Fibroblast of peridontal ligament (primary cell): ENCODE data around the gene PTPRN.

ENCODE experiments used
- DNase-seq: peaks from one replicate; pipeline ENCODE4 v3.0.0-alpha.2; 2010; ENCODE audit errors: extremely low read depth

PTPRN gene

DNA sequence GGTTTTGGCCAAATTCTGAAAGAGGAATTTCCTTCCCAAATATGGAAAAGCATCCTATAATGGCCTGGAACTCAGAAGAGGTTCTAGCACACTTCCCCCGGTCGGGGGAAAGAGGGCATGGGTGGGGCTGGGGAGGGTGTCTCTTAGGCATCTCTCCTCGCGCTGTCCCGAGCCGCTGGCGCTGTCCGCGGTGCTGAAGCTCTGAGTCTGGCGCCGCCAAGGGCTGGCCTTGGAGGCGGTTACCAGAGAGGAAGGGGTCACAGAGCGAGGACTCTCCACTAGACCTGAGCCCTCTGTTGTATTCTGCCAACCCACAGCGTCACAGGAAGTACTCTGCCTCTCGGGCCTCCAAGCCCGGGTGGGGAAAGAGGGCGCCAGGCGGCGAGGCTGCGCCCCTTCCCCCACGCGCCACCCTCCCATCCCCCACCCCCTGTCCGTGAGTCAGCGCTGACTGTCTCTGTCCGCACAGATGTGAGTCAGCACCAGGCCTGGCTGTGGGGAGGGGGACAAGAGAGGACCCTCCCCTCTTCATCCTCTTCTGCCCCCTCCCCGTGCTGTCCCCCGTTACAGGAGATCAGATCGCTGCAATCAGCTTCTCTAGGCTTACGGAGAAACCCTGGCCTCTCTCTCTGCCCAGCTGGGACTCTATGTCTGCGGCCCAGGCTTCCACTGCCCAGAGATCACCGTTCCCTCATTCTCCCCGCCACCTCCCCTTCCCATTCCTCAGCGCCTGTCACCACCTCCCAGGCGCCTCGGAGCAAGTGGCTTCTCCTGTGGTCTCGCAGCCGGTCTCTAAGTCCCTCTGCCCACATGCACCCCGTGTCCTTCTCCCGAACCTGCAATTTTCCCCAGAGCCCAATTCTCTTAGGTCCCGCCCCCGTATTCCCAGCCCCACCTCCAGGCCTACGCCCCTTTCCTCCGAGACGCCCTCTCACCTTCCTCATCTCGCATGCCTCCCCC is 779 bp downstream of the PTPRN start:
- peak; percentile 54 for DNase-seq

DNA sequence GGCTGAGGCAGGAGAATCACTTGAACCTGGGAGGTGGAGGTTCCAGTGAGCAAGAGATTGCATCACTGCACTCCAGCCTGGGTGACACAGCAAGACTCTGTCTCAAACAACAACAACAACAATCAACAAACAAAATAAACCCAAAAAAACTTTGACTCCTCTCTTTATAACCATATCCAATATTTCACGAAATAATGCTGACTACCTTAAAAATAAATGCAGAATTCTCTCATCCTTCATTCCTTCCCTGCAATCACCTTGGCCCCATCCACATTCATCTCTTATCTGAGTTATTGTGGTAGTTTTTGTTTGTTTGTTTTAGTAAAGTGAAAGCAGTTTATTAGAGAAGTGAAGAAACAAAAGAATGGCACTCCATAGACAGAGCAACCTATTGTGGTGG is 3.2 kb downstream of the PTPRN start:
- no peak for DNase-seq

DNA sequence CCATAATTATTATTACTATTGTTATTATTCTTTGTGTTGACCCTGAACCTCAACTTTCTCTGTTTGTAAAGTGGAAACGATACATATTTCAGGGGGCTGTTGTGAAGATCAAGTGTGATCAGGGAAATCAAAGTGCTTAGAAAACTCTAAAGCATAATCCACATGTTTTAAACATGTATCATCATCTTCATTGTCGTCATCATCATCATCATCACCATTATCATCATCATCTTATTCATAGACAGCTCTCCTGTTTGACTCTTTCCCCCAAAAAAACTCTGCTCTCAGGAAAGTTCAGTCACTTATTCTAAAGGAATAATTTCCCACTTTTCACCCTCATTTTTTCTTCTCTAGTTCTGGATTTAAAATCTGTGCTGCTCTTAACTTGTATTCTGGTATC is 5.0 kb downstream of the PTPRN start:
- DNase-seq: no peak

DNA sequence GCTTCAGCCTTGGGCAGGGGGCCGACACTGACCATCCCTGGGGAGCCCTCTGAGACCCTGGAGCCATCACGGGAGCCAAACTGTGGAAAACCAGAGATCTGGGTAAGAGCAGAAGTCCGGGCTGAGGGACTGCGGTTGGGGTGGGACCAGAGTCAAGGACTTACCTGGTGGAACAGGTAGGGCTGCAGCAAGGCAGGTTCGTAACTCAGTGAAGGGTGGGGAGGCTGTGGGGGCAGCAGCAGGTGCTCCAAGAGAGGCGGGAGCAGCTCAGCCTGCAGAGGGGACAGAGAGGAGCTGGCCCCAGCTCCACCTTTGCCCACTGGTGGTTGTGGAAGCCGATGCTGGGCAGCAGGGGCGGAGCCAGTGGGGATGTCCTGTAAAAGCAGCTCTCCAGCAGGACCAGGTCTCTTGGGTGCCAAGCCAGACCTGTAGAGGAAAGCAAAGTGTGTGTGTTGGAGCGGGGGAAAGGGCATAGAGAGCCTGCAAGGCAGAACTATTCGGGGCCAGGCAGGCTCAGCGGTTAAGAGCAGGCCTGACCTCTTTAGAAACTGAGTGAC is 6.7 kb downstream of the PTPRN start:
- no peak for DNase-seq

DNA sequence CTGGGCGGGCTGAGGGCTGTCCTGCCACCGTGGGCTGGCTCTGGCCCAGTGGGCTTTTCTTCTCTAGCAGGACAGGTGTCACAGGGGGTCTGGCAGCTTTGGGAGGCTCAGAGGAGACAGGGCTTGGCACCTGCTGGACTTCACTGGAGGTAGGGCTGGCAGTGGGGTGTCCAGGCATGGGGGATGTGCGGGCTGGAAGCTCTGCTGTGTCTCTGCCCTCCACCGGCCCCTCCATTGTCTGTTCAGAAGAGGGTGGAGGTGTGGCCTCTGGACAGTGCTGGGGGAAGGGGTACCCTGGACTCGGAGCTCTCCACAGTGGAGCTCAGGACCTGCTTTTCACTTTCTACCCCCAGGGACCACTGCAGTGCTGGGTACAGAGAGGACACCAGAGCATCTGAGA is 9.2 kb downstream of the PTPRN start:
- no peak for DNase-seq

- no peak for DNase-seq
These were observed 9.8 kb downstream of the PTPRN start for GRCh38 chr2:219299372-219299760.

- peak; percentile 78 for DNase-seq
These were observed 10.3 kb downstream of the PTPRN start for GRCh38 chr2:219298759-219299371.

DNA sequence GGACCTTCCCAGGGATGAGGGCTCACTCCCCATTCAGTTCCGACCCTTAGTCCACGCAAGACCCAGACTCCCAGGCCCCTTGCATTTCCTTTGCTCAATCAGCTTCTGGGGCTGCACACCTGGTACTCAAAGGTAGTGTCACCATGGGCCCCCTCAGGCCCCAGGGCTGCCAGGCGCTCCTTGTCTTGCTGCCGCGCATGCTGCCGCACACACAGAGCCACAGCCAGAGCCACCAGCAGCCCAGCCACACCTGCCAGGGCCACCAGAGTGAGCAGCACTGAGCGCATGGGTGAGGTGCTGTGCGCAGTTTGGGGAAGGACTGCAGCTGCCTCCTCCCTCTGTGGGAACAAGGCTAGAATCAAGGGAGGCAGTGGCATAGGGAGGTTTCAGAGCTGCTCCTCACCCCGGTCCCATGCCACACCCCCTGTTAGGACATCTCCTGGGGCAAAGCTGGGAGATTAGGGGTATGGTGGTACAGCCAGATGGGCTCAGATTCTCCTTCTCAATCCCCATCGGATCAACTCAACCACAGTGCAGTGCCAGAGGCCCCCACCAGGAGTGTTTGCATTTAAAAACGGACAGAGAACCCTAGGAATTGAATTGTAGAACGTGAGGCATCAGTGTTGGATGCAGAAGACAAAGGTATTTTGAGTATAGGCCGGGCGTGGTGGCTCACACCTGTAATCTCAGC is 11.3 kb downstream of the PTPRN start:
- DNase-seq: no peak

- DNase-seq: no peak
These were observed 12.4 kb downstream of the PTPRN start for GRCh38 chr2:219296631-219297391.

GRCh38 chr2:219296142-219296541 is 13.1 kb downstream of the PTPRN start:
- no peak for DNase-seq

- DNase-seq: peak; percentile 69
These were observed 14.5 kb downstream of the PTPRN start for GRCh38 chr2:219294356-219295351.

DNA sequence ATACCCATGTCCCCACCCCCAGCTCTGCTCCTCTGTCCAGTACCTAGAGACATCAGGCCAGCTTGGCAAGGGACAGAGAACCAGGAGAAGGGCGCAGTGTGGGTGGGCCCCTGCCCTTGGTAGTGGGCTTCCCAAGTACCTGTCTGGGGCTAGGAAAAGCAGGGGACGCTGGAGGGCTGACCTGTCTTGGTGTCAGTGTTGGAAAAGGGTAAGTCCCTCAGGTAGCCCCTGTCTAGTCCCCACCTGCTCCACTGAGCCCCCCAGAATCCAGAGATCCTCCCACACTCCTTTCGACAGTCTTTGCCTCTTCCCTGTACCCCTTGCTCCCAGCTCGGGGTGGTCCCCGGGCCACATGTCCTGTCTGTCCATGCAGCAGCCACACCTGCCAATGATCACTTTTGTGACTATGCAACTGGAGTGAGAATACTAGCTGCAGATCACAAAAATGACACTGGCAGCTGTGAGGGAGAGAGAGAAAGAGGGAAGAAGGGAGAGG is 15.4 kb downstream of the PTPRN start:
- DNase-seq: no peak

DNA sequence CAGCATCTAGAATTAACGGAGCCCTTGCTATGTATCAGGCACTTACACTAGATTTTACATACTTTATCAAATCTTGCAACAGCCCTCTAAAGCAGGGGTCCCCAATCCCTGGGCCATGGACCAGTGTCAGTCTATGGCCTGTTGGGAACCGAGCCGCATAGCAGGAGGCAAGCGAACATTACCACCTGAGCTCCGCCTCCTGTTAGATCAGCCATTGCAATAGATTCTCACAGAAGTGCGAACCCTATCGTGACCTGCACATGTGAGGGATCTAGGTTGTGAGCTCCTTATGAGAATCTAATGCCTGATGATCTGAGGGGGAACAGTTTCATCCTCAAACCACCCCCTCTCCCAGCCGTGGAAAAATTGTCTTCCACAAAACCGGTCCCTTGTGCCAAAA is 16.6 kb downstream of the PTPRN start:
- DNase-seq: no peak

DNA sequence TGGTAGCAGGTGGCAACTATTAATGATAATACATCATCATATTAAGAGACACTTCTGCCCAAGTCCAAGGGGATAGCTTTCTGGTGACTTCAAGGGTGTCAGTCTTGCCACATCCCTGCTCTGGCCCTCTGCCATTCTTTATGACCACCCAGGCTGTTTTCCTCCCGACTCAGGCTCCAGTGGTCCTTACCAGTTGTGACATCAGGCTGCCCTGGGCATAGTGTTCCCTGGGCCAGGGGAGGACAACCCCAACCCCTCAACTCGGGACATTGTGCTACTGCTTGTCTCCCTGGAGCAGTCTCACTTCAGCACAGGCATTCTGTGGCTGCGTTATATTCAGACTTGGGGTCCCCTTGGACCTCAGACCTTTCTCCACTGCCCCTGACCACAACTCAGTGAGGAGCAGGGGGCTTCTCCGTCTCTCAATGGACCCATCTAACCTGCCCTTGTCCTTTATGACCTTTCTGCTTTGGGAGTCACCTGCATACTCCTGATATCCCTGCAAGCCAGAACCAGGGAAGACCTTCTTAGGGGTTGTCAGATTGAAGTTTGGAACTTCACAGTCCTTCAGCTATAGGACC is 17.2 kb downstream of the PTPRN start:
- no peak for DNase-seq

DNA sequence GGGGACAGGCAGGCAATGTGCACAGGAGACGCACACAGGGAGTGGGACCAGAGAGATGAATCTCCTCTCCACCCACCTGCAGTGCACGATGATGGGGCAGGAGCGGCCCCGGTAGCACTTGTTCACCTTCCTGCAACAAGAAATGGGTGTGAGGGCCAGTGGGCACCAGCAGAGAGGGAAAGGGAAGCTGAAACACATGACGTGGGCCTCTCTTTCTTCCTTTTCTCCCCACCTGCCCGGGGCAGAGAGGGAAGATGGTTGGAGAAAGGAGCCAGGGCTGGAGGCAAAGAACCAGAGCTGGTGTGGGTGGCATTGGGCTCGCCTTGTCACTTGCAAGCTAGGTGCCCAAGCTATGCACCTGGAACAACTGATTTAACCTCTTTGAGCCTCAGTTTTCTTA is 17.8 kb downstream of the PTPRN start:
- no peak for DNase-seq

DNA sequence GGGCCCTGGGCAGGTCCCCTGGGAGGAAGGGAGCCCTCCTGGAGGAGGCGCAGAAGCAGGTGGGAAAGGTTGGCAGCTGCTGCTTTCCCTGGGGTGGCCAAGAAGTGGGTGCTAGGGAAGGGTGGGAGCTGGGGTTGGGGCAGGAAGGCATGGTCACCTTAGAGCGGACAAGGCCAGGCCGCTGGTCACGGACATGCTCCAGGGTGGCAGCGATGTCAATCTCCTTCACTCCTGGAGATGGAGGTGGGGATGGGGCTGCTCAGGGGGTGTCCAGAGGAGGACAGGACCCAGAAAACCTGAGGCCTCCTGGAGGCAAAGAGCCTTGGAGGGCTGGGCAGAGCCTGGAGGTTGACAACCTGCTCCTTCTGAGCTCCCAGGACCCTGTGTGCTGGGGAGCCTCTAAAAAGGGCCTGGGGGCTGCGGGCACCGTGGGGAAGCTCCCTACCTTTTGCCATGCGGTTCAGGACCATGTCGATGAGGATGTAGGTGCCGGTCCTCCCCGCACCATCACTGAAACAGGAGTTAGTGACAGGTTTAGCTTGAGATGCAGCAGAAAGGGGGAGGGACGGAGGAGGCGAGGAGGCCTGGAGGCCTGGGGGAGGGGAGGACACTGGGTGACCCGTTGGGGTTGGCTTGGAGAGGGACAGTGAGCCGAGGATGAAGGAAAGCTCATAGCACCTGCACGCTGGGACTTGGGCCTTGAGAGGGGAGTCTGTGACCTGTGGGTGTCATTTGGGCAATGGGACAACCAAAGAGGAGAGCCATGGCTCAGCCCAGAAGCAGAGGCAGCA is 18.6 kb downstream of the PTPRN start:
- no peak for DNase-seq

DNA sequence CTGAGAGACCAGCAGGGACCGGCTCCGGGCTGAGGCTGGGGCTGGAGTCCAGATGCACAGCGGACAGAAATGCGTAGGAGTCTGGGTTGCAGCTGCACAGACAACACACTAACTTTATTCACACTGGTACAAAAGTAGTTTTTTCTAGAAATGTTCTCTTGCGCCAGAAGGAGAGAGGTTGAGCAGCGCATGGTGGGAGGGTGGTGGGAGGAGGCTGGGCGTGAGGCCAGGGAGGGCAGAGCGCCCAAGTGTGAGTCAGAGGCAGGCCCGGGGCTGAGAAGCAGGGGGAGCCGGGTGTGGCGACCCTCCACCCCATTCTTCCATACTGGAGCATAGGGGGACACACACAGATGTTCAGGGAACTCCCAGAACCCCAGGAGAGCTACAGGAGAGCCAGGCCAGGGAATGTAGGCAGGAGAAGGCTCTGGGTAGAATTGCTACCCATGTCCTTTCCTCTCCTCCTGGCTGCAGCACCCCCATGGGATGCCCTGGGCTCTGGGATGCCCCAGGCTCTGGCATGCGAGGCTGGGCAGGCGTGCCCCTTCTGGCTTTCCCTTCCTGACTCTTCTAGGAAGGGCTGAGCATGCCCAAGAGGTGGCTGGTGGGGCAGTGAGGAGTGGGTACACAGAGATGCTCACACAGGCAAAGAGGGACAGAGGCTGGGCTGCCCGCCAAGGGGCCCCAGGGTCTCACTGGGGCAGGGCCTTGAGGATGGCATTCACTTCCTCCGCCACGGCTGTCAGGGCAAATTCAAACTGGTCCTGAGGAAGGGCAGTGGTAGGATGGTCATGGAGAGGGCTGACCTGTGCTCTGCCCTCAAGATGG is 19.5 kb downstream of the PTPRN start:
- DNase-seq: peak; percentile 91

GRCh38 chr2:219289195-219289536 is 20.0 kb downstream of the PTPRN start:
- no peak for DNase-seq
